ENCODE measurements around the gene AKNA.

AKNA gene

DNA sequence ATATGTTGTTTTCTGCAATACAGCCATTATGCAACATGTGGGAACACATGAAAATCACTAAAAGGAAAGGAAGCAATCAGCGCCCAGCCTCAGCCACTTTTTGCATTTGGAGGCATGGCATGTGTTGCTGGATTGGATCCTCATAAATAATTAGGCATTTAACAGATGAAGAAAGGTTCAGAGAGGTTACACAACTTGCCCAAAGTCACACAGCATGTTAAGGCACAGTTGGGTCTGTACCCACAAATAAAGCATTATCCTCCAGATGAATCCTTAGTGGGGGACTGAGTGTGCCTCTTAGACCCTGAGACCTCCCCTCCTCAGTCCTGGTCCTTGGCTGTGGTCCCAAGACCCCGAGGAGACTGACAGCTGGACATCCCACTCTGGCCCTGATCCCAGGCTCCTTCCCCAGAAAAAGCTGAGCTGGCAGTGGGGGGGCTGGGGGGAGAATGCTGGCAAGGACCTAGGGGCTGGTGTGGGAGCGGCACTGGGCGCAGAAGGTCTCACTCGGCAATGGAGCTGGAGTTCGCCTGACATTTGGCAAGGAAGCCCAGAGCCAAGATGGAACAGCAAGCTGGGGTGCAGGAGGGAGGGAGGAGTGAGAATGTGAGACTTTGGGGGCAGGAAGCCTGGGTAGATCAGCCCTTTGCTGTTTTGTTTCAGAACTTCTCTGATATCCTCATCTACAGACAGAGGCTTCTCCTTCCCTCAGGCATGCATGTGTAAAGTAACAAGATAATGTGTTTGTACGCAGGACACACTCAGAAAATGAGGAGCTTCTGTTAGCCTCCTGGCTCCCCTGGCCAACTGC, 6.9 kb upstream of the AKNA start:
- DNase-seq, result no peak

DNA sequence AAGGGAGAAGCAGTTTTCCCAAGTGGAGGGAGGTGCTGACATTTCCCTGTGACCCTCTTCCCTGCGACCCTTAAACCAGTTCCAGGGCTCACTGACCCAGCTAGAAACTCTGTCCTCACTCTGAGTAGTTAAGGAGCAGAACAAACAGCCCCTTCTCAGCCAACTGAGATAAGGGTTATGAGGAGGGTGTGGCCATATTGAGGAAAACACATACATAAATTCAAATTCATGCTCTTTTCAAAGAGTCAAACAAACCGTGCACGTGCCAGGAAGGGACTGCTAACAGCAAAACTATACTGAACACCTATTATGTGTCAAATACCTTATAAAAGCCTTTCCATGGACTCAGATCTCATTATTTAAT, 4.9 kb upstream of the AKNA start:
- DNase-seq, result peak in 1 of 3 experiments; percentile 22

GRCh38 chr9:114390952-114391351, 3.2 kb upstream of the AKNA start:
- peak in 2 of 3 experiments; percentile 77 to 96 for DNase-seq

GRCh38 chr9:114389612-114390368, 2.0 kb upstream of the AKNA start:
- DNase-seq, result no peak

- DNase-seq, result no peak
Measured at GRCh38 chr9:114388764-114389375, 1.1 kb upstream of the AKNA start.

DNA sequence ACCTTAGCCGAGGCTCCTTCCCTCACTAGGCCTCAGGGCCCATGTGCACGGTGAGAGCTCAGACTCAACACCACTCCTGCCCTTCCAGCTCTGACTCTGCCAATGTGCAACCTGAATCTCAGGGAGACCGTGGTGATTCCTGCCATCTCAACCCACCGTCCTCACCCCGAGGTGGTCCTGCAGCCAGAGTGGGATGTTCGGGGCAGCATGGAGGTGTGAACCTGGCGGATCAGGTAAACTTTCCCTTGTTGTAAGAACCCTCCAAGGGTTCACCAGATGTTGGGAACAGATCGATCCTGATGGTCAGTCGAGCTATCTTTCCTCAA, 538 bp upstream of the AKNA start:
- no peak for DNase-seq

- DNase-seq, result peak in 2 of 3 experiments; percentile 28 to 62
Measured at GRCh38 chr9:114386886-114387679, 699 bp downstream of the AKNA start.

DNA sequence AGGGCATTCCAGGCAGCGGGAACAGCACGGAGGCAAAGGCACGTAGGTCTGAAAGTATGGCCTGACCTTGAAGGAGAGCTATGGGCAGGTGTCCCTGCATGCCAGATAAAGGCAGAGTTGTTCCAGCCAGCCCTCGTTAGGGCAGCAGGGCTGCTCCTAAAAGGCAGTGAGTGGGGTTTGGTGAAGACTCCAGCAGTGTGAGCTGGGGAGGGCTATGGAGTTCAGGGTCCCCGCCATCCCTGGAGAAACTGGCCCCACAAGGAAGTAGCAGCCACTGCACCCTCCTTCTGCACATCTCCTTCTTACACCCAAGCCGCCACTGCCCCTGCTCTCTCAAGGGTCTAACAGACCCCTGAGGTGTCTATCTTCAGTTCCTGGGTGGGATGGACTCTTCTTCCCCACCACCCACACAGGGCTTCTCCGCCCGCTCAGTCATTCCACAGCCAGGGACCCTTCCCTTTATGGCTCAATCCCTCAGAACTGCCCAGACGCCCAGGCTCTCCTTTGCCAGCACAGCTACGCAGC, 1.4 kb downstream of the AKNA start:
- no peak for DNase-seq

- DNase-seq, result no peak
Measured at GRCh38 chr9:114385397-114386181, 2.2 kb downstream of the AKNA start.

DNA sequence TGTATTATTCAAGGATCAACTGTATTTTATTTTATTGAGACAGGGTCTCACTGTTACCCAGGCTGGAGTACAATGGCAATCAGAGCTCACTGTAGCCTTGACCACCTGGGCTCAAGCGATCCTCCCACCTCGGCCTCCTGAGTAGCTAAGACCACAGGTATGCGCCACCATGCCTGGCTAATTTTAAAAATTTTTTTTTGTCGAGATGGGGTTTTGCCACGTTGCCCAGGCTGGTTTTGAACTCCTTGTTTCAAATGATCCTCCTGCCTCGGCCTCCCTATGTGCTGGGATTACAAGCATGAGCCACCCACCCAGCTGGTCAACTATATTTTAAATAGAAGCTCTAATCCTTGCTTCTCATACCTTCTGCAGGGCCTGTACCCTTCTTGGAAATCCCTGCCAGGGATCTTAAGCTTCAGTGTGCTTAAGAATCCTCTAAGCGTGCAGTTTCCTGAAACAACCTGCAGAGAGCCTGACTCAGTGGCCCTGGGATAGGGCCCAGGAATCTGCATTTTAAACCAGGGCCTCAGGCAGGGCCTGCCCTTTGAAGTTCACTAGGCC, 2.9 kb downstream of the AKNA start:
- DNase-seq, result no peak

- DNase-seq, result no peak
Measured at GRCh38 chr9:114384341-114384740, 3.4 kb downstream of the AKNA start.

DNA sequence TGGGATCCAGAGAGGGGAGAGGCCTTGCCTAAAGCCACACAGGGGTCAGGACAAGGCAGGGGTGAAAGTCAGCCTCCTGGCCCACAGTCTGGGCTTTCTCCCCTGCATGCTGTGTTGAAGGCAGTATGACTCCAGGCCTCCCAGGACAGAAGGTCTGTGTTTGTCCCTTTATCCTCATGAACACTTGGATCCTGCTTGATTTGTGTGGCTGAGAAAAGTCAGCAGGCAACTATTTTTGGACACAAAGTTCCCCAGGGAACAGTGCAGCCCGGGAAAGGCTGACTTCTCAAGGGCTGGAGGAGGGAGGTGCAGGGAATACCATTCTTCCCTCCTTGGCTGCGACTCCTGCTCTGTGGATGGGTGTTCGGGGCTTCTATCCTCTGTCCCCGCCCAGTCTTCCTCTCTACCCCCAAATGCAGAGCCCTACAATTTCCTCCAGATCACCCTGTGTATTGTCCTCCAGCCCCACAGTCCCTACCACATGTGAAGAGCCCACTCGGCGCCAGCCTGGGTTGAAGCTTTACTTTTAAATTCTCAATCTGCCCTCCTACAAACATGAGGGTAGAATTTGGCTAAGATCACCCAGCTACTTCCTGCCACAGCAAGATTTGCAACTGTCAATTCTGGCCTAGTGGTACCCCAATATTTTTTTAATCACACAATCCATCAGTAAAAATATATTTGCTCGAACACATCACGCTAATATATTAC, 4.1 kb downstream of the AKNA start:
- no peak for DNase-seq

- no peak for DNase-seq
Measured at GRCh38 chr9:114382699-114383520, 4.9 kb downstream of the AKNA start.

DNA sequence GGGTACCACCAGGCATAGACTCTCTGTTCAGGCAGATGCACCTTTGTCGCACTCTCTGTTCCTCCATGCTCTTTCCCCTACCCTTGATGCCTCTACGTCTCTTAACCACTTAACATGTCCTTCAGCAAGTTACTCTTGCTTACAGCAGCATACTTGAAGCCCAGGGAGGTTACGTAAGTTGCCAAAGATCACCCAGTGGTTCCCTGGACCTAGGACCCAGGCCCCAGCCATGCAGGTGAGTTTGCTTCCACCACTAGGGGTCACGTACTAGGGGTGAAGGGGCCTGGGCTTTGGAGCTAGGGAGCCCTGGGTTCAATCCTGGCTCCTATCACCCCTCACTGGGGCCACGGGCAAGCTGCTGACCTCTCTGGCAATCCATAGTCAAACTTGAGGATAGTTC, 8.9 kb downstream of the AKNA start:
- DNase-seq, result no peak

DNA sequence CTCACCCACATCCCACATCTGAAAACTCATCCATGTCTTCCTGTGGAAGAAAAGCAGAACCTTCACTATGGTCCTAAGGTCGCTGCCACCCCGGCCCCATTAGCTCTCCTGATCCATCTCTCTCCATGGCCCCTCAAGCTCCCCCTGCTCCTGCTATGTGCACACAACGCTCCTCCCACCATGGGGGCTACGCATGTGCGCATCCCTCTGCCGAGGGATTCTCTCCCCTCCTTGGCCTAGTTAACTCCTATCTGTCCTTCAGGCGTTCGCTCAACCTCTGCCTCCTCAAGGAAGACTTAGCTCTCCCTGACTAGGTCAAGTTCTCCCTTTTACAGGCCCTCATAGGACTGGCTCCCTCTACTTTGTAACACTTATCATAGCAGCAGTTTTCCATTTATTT, 9.8 kb downstream of the AKNA start:
- no peak for DNase-seq

DNA sequence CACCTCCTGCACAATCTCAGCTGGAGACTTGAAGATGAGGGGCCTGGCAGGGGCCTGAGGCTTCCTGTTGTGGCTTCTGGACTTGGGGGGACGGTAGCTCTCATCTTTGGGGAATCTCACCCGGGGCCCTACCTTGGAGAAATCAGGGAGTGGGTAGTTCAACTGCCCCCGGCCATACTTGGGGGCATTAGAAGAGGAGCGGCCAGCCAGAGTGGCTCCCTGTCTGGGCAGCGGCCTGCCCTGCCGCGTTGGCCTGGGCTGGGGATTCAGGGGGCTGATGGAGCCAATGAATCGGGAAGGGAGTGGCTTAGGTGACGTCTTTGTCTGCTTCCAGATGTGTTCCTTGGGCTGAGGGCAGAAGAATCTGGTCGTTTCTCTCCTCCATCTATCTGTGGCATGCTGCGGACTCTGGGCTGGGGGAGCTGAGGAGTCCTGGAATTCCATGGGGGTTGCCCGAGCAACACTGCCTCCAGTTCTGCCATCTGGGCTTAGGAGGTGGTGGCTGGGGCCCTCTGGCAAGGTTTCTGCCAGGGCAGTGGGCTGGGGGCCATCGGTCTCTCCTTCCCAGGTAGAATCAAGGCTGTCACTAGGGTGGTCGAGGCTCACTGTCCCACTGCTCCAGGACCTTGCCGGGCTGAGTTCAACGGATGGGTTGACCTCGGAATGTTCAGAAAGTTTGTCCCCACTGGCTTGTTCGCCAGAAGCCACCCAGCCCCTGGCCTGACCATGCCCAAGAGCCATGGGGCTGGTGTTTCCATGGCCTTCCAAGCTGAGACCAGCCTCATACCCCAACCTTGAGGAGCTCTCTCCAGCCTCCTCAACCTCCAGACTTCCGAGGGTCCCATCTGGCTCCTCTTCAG, 11.0 kb downstream of the AKNA start:
- no peak for DNase-seq

DNA sequence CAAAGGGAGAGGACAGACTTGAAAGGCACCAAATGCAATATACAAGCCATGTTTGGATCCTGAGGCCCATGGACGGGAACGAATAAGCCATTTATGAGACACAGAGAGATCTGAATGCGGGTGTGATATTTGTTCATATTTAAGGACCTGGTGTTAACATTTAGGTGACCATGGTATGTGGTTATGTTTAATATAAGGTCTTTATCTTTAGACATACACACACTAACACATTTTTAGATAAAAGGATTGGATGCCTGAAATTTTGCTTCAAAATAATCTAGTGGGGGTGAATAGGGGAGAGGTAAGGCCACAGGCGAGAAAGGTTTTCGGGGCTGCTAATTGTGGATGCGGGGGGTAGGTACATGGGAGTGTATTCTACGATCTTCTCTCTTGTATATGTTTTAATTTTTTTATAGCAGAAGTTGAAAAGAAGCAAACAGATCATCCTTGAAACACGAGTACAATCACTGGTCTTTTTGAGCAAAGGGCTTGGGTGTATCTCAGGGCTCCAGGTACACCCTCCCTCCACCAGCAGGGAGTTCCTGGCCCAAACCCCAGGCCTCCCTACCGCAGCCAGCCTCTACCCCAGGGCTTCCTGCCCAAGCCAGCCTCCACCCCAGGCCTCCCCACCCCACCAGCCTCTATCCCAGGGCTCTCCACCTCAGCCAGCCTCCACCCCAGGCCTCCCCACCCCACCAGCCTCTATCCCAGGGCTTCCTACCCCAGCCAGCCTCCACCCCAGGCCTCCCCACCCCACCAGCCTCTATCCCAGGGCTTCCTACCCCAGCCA, 12.2 kb downstream of the AKNA start:
- no peak for DNase-seq

- DNase-seq, result no peak
Measured at GRCh38 chr9:114374936-114375335, 12.8 kb downstream of the AKNA start.
